ENCODE data around the gene PTH1R. TPM values are rescaled to one million over a fixed set of nuclear protein-coding genes. Genes with fewer than 3 reads are reported as not detected.

Gene PTH1R
- total RNA-seq, 2 experiments from 2014 or later = not detected

DNA sequence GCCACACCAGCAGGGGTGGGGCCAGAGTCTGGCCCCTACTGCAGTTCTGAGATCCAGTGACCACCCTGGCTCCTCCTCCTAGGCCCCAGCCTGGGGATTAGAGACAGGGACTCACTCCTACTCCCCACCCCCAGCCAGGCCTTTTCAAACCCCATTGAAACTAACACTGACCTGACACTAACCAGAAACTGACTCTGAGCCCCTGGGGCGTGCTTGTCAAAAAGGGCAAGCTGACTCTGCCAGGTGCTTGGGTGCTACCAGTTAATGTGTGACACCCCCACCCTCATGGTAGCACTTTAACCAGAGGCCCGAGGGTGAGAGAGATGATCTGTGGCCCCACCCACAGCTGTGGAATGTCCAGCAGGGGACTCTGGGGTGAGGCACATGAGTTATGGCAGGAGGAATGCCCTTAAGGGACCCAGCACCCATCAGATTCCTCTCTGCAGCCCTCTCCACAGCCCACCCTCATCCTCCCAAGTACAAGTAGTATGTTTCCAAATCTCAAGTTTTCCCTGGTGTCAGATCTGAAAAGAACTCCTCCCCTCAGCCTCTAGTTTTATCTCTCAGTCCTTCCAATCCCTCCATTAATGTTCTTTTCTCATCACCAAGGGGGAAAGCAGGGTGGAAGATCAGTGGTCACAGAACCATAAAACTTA is 1.4 kb downstream of the PTH1R start:
- intact Hi-C loops (cut with micrococcal nuclease) = no loop called here
- POLR2A ChIA-PET = no interaction called here
- no peaks in the 10 kb centered on the region for H3K36me3 Mint-ChIP-seq
- CTCF ChIA-PET = no interaction called here
- H3K27ac Mint-ChIP-seq = no peak overlapping the region
- peaks cover 26% of the 10 kb centered on the region for H3K27me3 Mint-ChIP-seq
- DNase-seq = no peak
- no peaks in the 10 kb centered on the region for H3K9me3 Mint-ChIP-seq
- no peaks in the 10 kb centered on the region for H3K4me1 Mint-ChIP-seq (ENCODE audit: low read depth)
- H3K4me3 Mint-ChIP-seq = no peak overlapping the region

DNA sequence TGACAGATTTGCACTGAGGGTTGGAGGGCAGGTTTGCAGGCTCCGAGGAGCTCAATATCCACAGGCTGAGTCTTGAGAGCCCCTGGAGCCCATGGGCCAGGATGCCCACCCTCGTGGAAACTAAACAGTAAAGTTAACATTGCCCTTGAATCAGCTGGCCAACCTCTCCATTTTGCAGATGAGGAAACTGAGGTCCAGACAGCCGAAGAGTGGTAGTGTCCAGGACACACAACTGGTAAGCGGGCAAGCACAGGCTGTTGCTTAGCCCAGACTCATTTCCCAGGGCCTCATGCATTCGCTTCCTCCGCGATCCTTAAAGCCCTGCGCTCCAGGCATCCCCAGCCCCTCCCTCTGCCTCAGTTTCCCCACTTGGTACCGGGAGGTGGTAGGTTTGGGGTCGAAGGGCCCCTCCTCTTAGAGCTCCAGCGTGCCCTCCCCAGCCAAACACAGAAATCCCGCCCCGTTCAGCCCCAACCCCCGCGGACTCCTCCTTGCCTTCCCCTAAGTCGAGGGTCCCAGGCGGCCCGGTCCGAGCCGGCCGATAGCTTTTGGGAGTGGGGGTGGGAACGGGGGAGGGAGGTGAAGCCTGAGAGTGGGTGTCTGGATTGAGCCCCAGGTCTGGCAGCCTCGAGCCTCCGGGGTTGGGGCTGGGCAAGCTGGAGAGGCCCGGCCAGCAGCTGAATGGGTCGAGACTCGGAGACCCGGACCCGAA is 3.5 kb downstream of the PTH1R start:
- DNase-seq = no peak
- Mint-ChIP-seq H3K4me1 (ENCODE audit: low read depth) (no peaks in the 10 kb centered on the region), H3K9me3 (no peaks in the 10 kb centered on the region), H3K4me3 (peak overlapping the region; percentile 8), H3K27me3 (peaks cover 40% of the 10 kb centered on the region), H3K27ac (no peak overlapping the region), H3K36me3 (no peaks in the 10 kb centered on the region)
- ChIA-PET CTCF (interaction anchor here (1.3 kb wide), 1 partner anchor 14 kb away, joined by 5 read pairs; no protein-coding TSS in a partner anchor), POLR2A (no interaction called here)
- intact Hi-C loops (cut with micrococcal nuclease) = no loop called here

DNA sequence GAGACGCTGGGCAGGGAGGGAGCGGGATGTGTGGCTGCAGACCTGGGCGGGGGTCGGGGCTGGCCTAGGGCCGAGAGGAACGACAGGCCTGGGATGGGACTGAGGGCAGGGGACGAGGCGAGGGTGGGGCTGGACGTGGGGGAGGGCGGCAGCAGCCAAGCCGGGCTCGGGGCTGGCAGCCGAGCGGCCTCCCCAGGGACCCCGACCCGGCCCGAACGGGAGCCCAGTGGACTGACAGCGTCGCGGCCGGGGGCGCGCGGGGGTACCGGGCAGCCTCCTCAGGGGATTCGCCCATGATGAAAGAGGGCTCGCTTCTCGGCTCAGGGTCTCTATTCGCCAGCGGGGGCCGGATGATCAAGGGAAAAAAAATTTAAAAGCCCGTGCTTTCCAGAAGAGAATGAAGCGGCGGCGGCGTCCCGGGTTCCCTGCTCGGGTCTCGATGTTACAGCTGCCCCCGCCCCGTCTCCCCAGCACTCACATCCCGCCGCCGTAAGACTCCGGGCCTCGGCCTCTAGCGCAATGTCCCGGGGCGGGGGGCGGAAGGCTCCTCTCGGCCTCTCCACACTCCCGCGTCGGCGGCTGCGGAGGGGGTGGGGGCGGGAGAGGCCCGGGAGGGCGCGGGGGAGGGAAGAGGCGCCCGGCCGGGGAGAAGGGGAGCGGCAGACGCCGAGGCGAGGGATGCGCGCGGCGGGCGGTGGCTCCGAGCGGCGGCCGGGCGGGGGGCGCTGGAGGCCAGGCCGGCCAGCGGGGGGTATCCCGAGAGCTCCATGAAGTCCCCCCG is 4.3 kb downstream of the PTH1R start:
- H3K36me3 Mint-ChIP-seq = no peaks in the 10 kb centered on the region
- H3K27ac Mint-ChIP-seq = no peak overlapping the region
- peaks cover 40% of the 10 kb centered on the region for H3K27me3 Mint-ChIP-seq
- ChIA-PET CTCF (interaction anchor here (0.6 to 1.3 kb wide), 2 partner anchors 13 to 15 kb away, joined by 3 to 5 read pairs; no protein-coding TSS in a partner anchor), POLR2A (no interaction called here)
- H3K4me3 Mint-ChIP-seq = no peak overlapping the region
- no peaks in the 10 kb centered on the region for H3K9me3 Mint-ChIP-seq
- H3K4me1 Mint-ChIP-seq (ENCODE audit: low read depth) = no peaks in the 10 kb centered on the region
- peak; percentile 29 for DNase-seq
- intact Hi-C loops (cut with micrococcal nuclease) = no loop called here

DNA sequence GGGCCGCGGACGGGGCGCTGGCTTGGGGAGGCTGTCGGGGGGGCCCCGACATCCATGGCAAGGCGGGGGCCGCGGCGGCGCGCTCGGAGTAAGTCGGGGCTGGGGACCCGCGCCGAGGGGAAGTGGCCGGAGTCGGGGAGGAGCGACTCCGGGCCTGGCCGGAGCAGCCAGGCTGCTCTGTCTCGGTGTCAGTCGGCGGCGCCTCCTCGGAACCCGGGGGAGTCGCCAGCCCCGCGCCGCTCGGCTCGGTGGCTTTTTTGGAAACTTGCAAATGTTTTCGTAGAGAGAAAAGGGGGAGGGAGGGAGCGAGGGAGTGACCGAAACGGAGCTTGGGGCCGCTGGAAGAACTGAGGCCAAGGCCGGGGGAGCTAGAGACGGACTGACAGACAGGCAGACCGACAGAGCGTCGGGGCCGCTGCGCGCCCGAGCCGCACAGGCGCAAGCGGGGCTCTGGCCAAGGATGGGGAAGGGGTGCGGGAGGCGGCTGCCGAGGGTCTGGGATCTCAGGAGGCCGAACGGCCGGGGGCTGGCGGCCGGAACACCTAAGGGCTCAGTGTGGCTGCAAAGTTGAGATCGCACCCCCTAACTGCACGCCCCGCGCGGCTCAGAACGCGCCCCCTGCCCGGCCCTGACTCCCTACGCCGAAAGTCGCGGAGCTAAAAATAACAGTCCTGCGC is 5.0 kb downstream of the PTH1R start:
- peak overlapping the region; percentile 45 for H3K4me3 Mint-ChIP-seq
- POLR2A ChIA-PET = no interaction called here
- H3K9me3 Mint-ChIP-seq = no peaks in the 10 kb centered on the region
- H3K4me1 Mint-ChIP-seq (ENCODE audit: low read depth) = no peaks in the 10 kb centered on the region
- peaks cover 42% of the 10 kb centered on the region for H3K27me3 Mint-ChIP-seq
- intact Hi-C loops (cut with micrococcal nuclease) = no loop called here
- DNase-seq = no peak
- H3K36me3 Mint-ChIP-seq = no peaks in the 10 kb centered on the region
- CTCF ChIA-PET = interaction anchor here (0.6 to 1.3 kb wide), 2 partner anchors 12 to 15 kb away, joined by 3 to 5 read pairs; no protein-coding TSS in a partner anchor
- H3K27ac Mint-ChIP-seq = no peak overlapping the region

- no peaks in the 10 kb centered on the region for H3K36me3 Mint-ChIP-seq
- ChIA-PET POLR2A (interaction anchor here (1.1 kb wide), 1 partner anchor 281 kb away, joined by 4 read pairs; the partner anchor contains the start of gene SETD2), CTCF (interaction anchor here (0.9 kb wide), 1 partner anchor 26 kb away, joined by 3 read pairs; no protein-coding TSS in a partner anchor)
- no peak overlapping the region for H3K4me3 Mint-ChIP-seq
- intact Hi-C loops (cut with micrococcal nuclease) = no loop called here
- H3K27me3 Mint-ChIP-seq = peaks cover 44% of the 10 kb centered on the region
- H3K9me3 Mint-ChIP-seq = no peaks in the 10 kb centered on the region
- H3K4me1 Mint-ChIP-seq (ENCODE audit: low read depth) = no peaks in the 10 kb centered on the region
- peak; percentile 28 for DNase-seq
- no peak overlapping the region for H3K27ac Mint-ChIP-seq
Observed at GRCh38 chr3:46883054-46883829, 5.7 kb downstream of the PTH1R start.

DNA sequence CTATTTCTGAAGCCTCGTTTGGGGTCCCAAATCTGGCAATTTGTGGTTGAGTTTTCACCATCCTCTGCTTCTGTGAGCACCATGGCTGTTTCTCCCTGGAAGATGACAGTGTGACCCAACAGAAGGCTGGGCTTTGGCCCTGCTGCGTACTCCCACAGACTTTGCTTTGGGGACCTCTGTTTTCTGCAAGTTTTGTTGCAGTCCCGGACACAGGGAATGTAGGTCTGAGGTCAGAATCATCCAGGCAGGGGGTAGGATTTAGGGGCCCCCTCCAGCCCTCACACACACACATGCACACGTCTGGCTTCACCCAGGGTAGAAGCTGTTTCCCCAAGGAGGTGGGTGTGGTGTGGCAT is 6.3 kb downstream of the PTH1R start:
- no peaks in the 10 kb centered on the region for H3K9me3 Mint-ChIP-seq
- H3K27me3 Mint-ChIP-seq = peaks cover 44% of the 10 kb centered on the region
- no peak overlapping the region for H3K27ac Mint-ChIP-seq
- POLR2A ChIA-PET = interaction anchor here (1.1 kb wide), 1 partner anchor 280 kb away, joined by 4 read pairs; the partner anchor contains the start of gene SETD2
- H3K4me1 Mint-ChIP-seq (ENCODE audit: low read depth) = no peaks in the 10 kb centered on the region
- no peak overlapping the region for H3K4me3 Mint-ChIP-seq
- intact Hi-C loops (cut with micrococcal nuclease) = no loop called here
- no peaks in the 10 kb centered on the region for H3K36me3 Mint-ChIP-seq
- CTCF ChIA-PET = interaction anchor here (0.9 kb wide), 1 partner anchor 26 kb away, joined by 3 read pairs; no protein-coding TSS in a partner anchor
- DNase-seq = no peak

- intact Hi-C loops (cut with micrococcal nuclease) = no loop called here
Observed at GRCh38 chr3:46884427-46884826, 6.9 kb downstream of the PTH1R start.

DNA sequence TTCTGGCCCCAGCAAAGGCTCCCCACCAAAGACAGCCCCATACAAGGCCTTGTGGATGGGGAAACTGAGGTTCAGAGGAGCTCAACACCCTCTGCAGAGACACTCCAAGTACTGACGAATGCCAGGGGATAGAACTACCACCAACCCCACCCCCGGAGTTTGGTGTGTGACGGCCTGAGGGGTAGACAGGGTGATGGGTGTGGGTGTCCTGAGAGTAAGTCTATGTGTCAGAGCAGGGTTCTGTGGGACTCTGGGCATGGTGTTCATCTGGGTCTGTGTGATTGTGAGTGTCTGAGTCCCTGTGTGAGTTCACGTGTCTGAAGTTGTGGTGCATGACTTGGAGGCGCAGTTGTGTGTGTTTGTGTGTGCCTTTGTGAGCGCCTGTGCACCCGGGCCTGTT is 7.4 kb downstream of the PTH1R start:
- ChIA-PET POLR2A (no interaction called here), CTCF (interaction anchor here (1.5 kb wide), 1 partner anchor 18 kb away, joined by 5 read pairs; no protein-coding TSS in a partner anchor)
- Mint-ChIP-seq H3K27me3 (peaks cover 40% of the 10 kb centered on the region), H3K36me3 (no peaks in the 10 kb centered on the region), H3K4me1 (ENCODE audit: low read depth) (no peaks in the 10 kb centered on the region), H3K9me3 (no peaks in the 10 kb centered on the region), H3K27ac (no peak overlapping the region), H3K4me3 (no peak overlapping the region)
- intact Hi-C loops (cut with micrococcal nuclease) = no loop called here
- DNase-seq = no peak

More at GRCh38 chr3:46884427-46884826, 6.9 kb downstream of the PTH1R start:
- Mint-ChIP-seq H3K27me3 (peaks cover 41% of the 10 kb centered on the region), H3K27ac (no peak overlapping the region), H3K4me1 (ENCODE audit: low read depth) (no peaks in the 10 kb centered on the region), H3K4me3 (no peak overlapping the region), H3K9me3 (no peaks in the 10 kb centered on the region), H3K36me3 (no peaks in the 10 kb centered on the region)
- DNase-seq = no peak
- POLR2A ChIA-PET = no interaction called here
- CTCF ChIA-PET = no interaction called here

- ChIA-PET POLR2A (no interaction called here), CTCF (interaction anchor here (0.9 to 1.5 kb wide), 3 partner anchors 9 to 18 kb away, joined by 3 to 5 read pairs (median 3); no protein-coding TSS in a partner anchor)
- Mint-ChIP-seq H3K9me3 (no peaks in the 10 kb centered on the region), H3K27me3 (peaks cover 34% of the 10 kb centered on the region), H3K4me3 (no peak overlapping the region), H3K36me3 (no peaks in the 10 kb centered on the region), H3K27ac (no peak overlapping the region), H3K4me1 (ENCODE audit: low read depth) (no peaks in the 10 kb centered on the region)
- no peak for DNase-seq
- intact Hi-C loops (cut with micrococcal nuclease) = no loop called here
Observed at GRCh38 chr3:46885612-46886011, 8.1 kb downstream of the PTH1R start.

GRCh38 chr3:46887980-46888494 is 10.5 kb downstream of the PTH1R start:
- Mint-ChIP-seq H3K9me3 (no peaks in the 10 kb centered on the region), H3K4me3 (no peak overlapping the region), H3K27ac (no peak overlapping the region), H3K4me1 (ENCODE audit: low read depth) (peaks cover 2% of the 10 kb centered on the region), H3K36me3 (no peaks in the 10 kb centered on the region), H3K27me3 (peaks cover 47% of the 10 kb centered on the region)
- DNase-seq = no peak
- ChIA-PET CTCF (interaction anchor here (0.8 to 1.5 kb wide), 4 partner anchors 10 to 168 kb away, joined by 3 read pairs; no protein-coding TSS in a partner anchor), POLR2A (no interaction called here)
- intact Hi-C loops (cut with micrococcal nuclease) = no loop called here

DNA sequence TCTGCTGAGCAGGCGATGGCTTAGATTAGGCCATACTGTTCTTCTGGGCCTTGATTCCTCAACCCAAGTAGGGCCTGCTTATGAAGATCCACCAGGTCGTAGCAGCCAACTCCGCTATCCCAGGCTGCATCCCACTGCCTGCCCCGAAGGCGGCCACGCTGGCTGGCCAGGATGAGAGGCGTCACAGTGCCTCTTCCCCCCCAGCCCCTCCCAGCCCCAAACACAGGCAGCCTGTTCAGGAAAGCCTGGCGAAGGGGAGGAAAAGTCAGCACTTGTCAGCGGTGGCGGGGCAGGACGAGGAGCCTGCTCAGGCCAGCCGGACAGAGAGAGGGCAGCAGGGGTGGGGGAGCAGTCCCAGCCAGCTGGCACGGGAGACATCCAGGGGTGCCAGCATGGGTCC is 11.2 kb downstream of the PTH1R start:
- H3K4me1 Mint-ChIP-seq (ENCODE audit: low read depth) = peaks cover 2% of the 10 kb centered on the region
- H3K9me3 Mint-ChIP-seq = no peaks in the 10 kb centered on the region
- POLR2A ChIA-PET = no interaction called here
- no peaks in the 10 kb centered on the region for H3K36me3 Mint-ChIP-seq
- H3K27me3 Mint-ChIP-seq = peaks cover 47% of the 10 kb centered on the region
- CTCF ChIA-PET = interaction anchor here (0.6 to 1.5 kb wide), 5 partner anchors 9 to 169 kb away, joined by 3 read pairs; no protein-coding TSS in a partner anchor
- no peak for DNase-seq
- intact Hi-C loops (cut with micrococcal nuclease) = no loop called here
- H3K27ac Mint-ChIP-seq = no peak overlapping the region
- no peak overlapping the region for H3K4me3 Mint-ChIP-seq
